K562 (cell line): ENCODE results near the gene TLR2. TPM values are rescaled to one million over a fixed set of nuclear protein-coding genes. Genes with fewer than 3 reads are reported as not detected.

ENCODE experiments used
- ATAC-seq: fragments of 200-7000 bp; cut with Tn5 transposase; 3 replicates; pipeline ENCODE4 v1.9.1; 2020; ENCODE audit warnings: moderate library complexity
- BruUV-seq: library from RNA; stranded (reverse); fragments of 400-500 nt; replicated peaks from 2 replicates; lab custom pipeline; 2021; lab: Mats Ljungman, UMichigan
- CTCF ChIA-PET: fragments of 300-600 bp; formaldehyde crosslinking; extraction: SDS; loops from one replicate; lab custom pipeline; 2021; ENCODE audit warnings: low intra/inter-chr PET ratio; lab: Yijun Ruan, JAX
- POLR2A ChIA-PET: fragments of 300-600, 350-650 bp; sonication (Branson Sonifier 250); formaldehyde crosslinking; extraction: SDS; loops from one replicate; lab custom pipeline; 2021; ENCODE audit warnings: antibody characterized with exemption, inconsistent platforms; lab: Yijun Ruan, JAX
- DNase-seq, 4 experiments: peaks; one replicate each; pipeline versions ENCODE4 v3.0.0 to v3.0.0-alpha.2; 2011 to 2018; ENCODE audit warnings: low spot score in 3 of 4, mixed read lengths in 3 of 4; ENCODE audit errors: extremely low read depth in 1 of 4
- FAIRE-seq: peaks from 2 replicates; lab custom pipeline; 2011; peaks lifted over from hg19 to GRCh38; lab: Jason Lieb, UNC
- H2AFZ ChIP-seq: 2 replicates; pipeline ENCODE4 v1.6.0; 2011; ENCODE audit warnings: low read depth, low read length, control low read depth, inconsistent platforms
- H3K27ac ChIP-seq: fragments of 200-600 bp; 3 replicates; pipeline ENCODE4 v1.8.0; 2011; ENCODE audit warnings: low read depth, mild to moderate bottlenecking, control low read depth, inconsistent platforms, low read length, moderate library complexity, mixed read lengths; ENCODE audit errors: extremely low read depth
- H3K27me3 ChIP-seq, 2 experiments: fragments of 300-600 bp in 1 of 2; 2 replicates in 1 of 2; 3 replicates in 1 of 2; pipeline versions ENCODE4 v1.6.0 to v1.8.0; 2011; ENCODE audit warnings: inconsistent platforms in 2 of 2, low read length in 2 of 2, mild to moderate bottlenecking in 1 of 2, mixed read lengths in 1 of 2, moderate library complexity in 1 of 2; ENCODE audit not compliant: control insufficient read depth in 2 of 2, insufficient read depth in 2 of 2
- H3K36me3 ChIP-seq: fragments of 300-600 bp; 3 replicates; pipeline ENCODE4 v1.8.0; 2011; ENCODE audit warnings: mild to moderate bottlenecking, low read length, inconsistent platforms; ENCODE audit not compliant: control insufficient read depth, insufficient read depth
- H3K4me1 ChIP-seq, 2 experiments: fragments of 200-600 bp in 1 of 2; replicated peaks in 1 of 2; 2 replicates in 1 of 2; 3 replicates in 1 of 2; pipeline versions ENCODE4 v1.5.1 to v1.8.0; 2011; ENCODE audit warnings: inconsistent platforms in 2 of 2, low read length in 2 of 2, mild to moderate bottlenecking in 1 of 2, mixed read lengths in 1 of 2, moderate library complexity in 1 of 2; ENCODE audit not compliant: control insufficient read depth in 2 of 2, insufficient read depth in 2 of 2
- H3K4me2 ChIP-seq: 2 replicates; pipeline ENCODE4 v1.6.1; 2011; ENCODE audit warnings: low read length, control low read depth, inconsistent platforms, mixed read lengths; ENCODE audit not compliant: insufficient read depth
- H3K4me3 ChIP-seq: fragments of 200-600 bp; sonication (generic), shearing (Covaris generic); 2 replicates; pipeline ENCODE4 v1.5.1; 2016; ENCODE audit warnings: control low read depth, inconsistent platforms
- H3K79me2 ChIP-seq: fragments of 200-600 bp; 3 replicates; pipeline ENCODE4 v1.8.0; 2011; ENCODE audit warnings: low read length, inconsistent platforms; ENCODE audit not compliant: control insufficient read depth, insufficient read depth
- H3K9ac ChIP-seq, 2 experiments: 2 replicates each; pipeline versions ENCODE4 v1.6.0 to v1.6.1; 2011; ENCODE audit warnings: low read depth in 2 of 2, low read length in 2 of 2, control low read depth in 1 of 2, inconsistent platforms in 1 of 2, mild to moderate bottlenecking in 1 of 2, mixed read lengths in 1 of 2; ENCODE audit not compliant: insufficient read depth in 1 of 2
- H3K9me1 ChIP-seq: one replicate; pipeline ENCODE4 v1.6.0; 2011; ENCODE audit warnings: inconsistent platforms, mild to moderate bottlenecking, low read length, moderate library complexity; ENCODE audit not compliant: control insufficient read depth, insufficient read depth
- H3K9me3 ChIP-seq: replicated peaks from 2 replicates; pipeline ENCODE4 v1.5.1; 2011; ENCODE audit warnings: low read depth, low read length, inconsistent platforms; ENCODE audit not compliant: control insufficient read depth, insufficient read depth
- H4K20me1 ChIP-seq: replicated peaks from 2 replicates; pipeline ENCODE4 v1.6.1; 2011; ENCODE audit warnings: low read length, inconsistent platforms, mixed read lengths; ENCODE audit not compliant: control insufficient read depth, insufficient read depth
- ARID2 ChIP-seq: fragments of 450-650 bp; IDR thresholded peaks from 2 replicates; pipeline ENCODE4 v1.6.1; 2017; ENCODE audit warnings: antibody characterized with exemption, mild to moderate bottlenecking
- ARID3A ChIP-seq: IDR thresholded peaks from 2 replicates; pipeline ENCODE4 v1.6.1; 2012; ENCODE audit warnings: low read depth, low read length, improper control_type of control experiment, borderline replicate concordance
- BACH1 ChIP-seq: fragments of 200-800 bp; sonication (Bioruptor generic); IDR thresholded peaks from 2 replicates; pipeline ENCODE4 v1.6.1; 2016; ENCODE audit warnings: missing genetic modification characterization, missing compliant biosample characterization
- CCNT2 ChIP-seq: IDR thresholded peaks from 2 replicates; pipeline ENCODE4 v1.6.1; 2011; ENCODE audit warnings: borderline replicate concordance, low read depth, mild to moderate bottlenecking, moderate library complexity, mixed read lengths, low read length; ENCODE audit not compliant: insufficient read length; ENCODE audit errors: extremely low read depth
- ELF1 ChIP-seq: fragments of 200-800 bp; sonication (Bioruptor generic); IDR thresholded peaks from 2 replicates; pipeline ENCODE4 v1.6.1; 2016; ENCODE audit warnings: missing genetic modification characterization, missing compliant biosample characterization
- ESRRA ChIP-seq: fragments of 450-650 bp; IDR thresholded peaks from 2 replicates; pipeline ENCODE4 v1.6.1; 2014; ENCODE audit warnings: low read depth, mild to moderate bottlenecking, moderate library complexity, borderline replicate concordance
- ETV1 ChIP-seq: fragments of 450-650 bp; conservative IDR thresholded peaks from 2 replicates; pipeline ENCODE4 v1.6.1; 2016; ENCODE audit warnings: missing genetic modification characterization, control low read depth, low read depth, missing compliant biosample characterization
- HINFP ChIP-seq: fragments of 450-650 bp; conservative IDR thresholded peaks from 2 replicates; pipeline ENCODE4 v1.6.1; 2016; ENCODE audit warnings: missing genetic modification characterization, low read depth, mild to moderate bottlenecking, control low read depth, missing compliant biosample characterization
- MCM3 ChIP-seq: fragments of 450-650 bp; IDR thresholded peaks from 2 replicates; pipeline ENCODE4 v1.6.1; 2016
- RCOR1 ChIP-seq, 2 experiments: IDR thresholded peaks; 2 replicates each; pipeline ENCODE4 v1.6.1; 2012; ENCODE audit warnings: low read depth in 2 of 2, low read length in 2 of 2, borderline replicate concordance in 1 of 2, improper control_type of control experiment in 1 of 2
- SPI1 ChIP-seq: IDR thresholded peaks from 2 replicates; pipeline ENCODE4 v1.6.1; 2011; ENCODE audit warnings: low read depth, low read length, control low read depth, borderline replicate concordance
- TFE3 ChIP-seq: fragments of 450-650 bp; formaldehyde crosslinking; IDR thresholded peaks from 2 replicates; pipeline ENCODE4 v1.4.0; 2020; ENCODE audit warnings: mild to moderate bottlenecking, mixed read lengths
- YBX1 ChIP-seq: fragments of 450-650 bp; IDR thresholded peaks from 2 replicates; pipeline ENCODE4 v1.7.1; 2016; ENCODE audit warnings: mild to moderate bottlenecking
- WGBS: fragments of 100-300 bp; shearing (Covaris generic); methylation state at CpG from one replicate; pipeline ENCODE4 v1.1.6; 2016; ENCODE audit warnings: low coverage, mixed read lengths; ENCODE audit not compliant: insufficient coverage; ENCODE audit errors: missing lambda C conversion rate; 5-methylcytosine and 5-hydroxymethylcytosine counted together
- in situ Hi-C: fragments of 300-500 bp; cut with MboI; formaldehyde crosslinking; loops from 4 replicates; pipeline ENCODE4 v1.15.0; 2018; ENCODE audit warnings: inconsistent platforms, mixed read lengths
- intact Hi-C: fragments of 100-400 bp; cut with micrococcal nuclease; formaldehyde crosslinking; loops from 2 replicates; pipeline ENCODE4 v1.14.2; 2022
- polyA plus RNA-seq, 8 experiments: library from polyadenylated mRNA; depleted of rRNA in 4 of 8; stranded (reverse) in 5 of 8; unstranded in 3 of 8; fragments of >200 nt; fragmentation: Nextera tagmentation in 2 of 8; fragmentation: Illumina TruSeq in 1 of 8; extraction: Ambion mirVana in 2 of 8; extraction: Trizol in 1 of 8; gene quantifications; 2 replicates each; pipeline versions ENCODE4 v1.2.1 to v1.2.3, GENCODE V29; 2011 to 2014; ENCODE audit warnings: inconsistent platforms in 1 of 8, missing spikeins in 1 of 8
- total RNA-seq, 7 experiments: library from RNA; depleted of rRNA in 6 of 7; stranded (reverse); fragments of >200 nt in 6 of 7; fragmentation: Illumina TruSeq in 2 of 7; extraction: Trizol in 2 of 7; gene quantifications; 2 replicates each; pipeline versions ENCODE4 v1.2.1 to v1.2.3, GENCODE V29; 2011 to 2021; ENCODE audit warnings: low replicate concordance in 1 of 7

Gene TLR2
- total and polyA plus RNA-seq, 9 of the 15 experiments (the other 6 are each of a cell fraction or from before 2014, with no cell fraction given) = 0.09 to 0.11 TPM; not detected in 7

- TF ChIP-seq ESRRA = no peak
- TF ChIP-seq YBX1 = no peak
- TF ChIP-seq, all 486 proteins: peak for 0
Observed at GRCh38 chr4:153641532-153641931, 42.5 kb upstream of the TLR2 start (continued).

GRCh38 chr4:153643406-153644383, 40.4 kb upstream of the TLR2 start:
- ChIA-PET CTCF (interaction anchor here (0.7 to 1.2 kb wide), 4 partner anchors 500 to 797 kb away, joined by 3 to 5 read pairs (median 4); no protein-coding TSS in a partner anchor), POLR2A (no interaction called here)
- Histone ChIP-seq H3K27ac (no peak overlapping the region), H3K4me3 (no peak overlapping the region), H2AFZ (no peak overlapping the region), H3K4me2 (no peak overlapping the region), H3K79me2 (no peaks in the 10 kb centered on the region), H3K9me3 (no peaks in the 10 kb centered on the region), H3K27me3 (no peaks in the 10 kb centered on the region), H3K36me3 (no peaks in the 10 kb centered on the region), H4K20me1 (no peaks in the 10 kb centered on the region), H3K9me1 (no peaks in the 10 kb centered on the region), H3K4me1 (peaks cover 0 to 7% of the 10 kb centered on the region in 2 experiments; a peak in 3 of 5 replicates), H3K9ac (no peak overlapping the region)
- FAIRE-seq (peak; percentile 67), ATAC-seq (peak; percentile 83), DNase-seq (peak; percentile 44 to 57 (median 55))
- BruUV-seq = no TSS peak
- intact Hi-C loops (loop anchor here (1.0 to 10.0 kb wide), 4 partner anchors 66 to 559 kb away; partner anchors contain the start of gene MND1), in situ Hi-C loops (no loop called here)
- WGBS = 35% methylated on average over 9 of the region's 9 CpGs
- TF ChIP-seq ARID3A (peak; percentile 86; the same call in 1 of the 2 replicates), TFE3 (no peak), RCOR1 (IDR thresholded peaks at IDR 0.05; ENCODE audit: borderline replicate concordance in 1 of 2, low read depth in 2 of 2, low read length in 2 of 2) (peak in 1 of 2 experiments; percentile 47; a peak in 1 of 4 replicates), BACH1 (tag) (no peak), ARID2 (no peak), SPI1 (peak; percentile 64; the same call in 1 of the 2 replicates), MCM3 (no peak), ELF1 (tag) (peak; percentile 71), ETV1 (tag) (peak; percentile 30; the same call in 1 of the 2 replicates), HINFP (tag) (no peak), CCNT2 (no peak)
